ENCODE measurements around the gene PTGER2.

The PTGER2 gene

GRCh38 chr14:52313903-52314594 is at the start of gene PTGER2:
Gene PTGER2, plus strand, starts transcription at chr14:52314312. Its CDS starts 237 bp downstream, at chr14:52314549.
- DNase-seq (ENCODE audit: low read depth), result peak; percentile 98

GRCh38 chr14:52265253-52265652 is 48.9 kb upstream of the PTGER2 start:
- DNase-seq (ENCODE audit: low read depth), result no peak

GRCh38 chr14:52266179-52266578 is 47.9 kb upstream of the PTGER2 start:
- DNase-seq (ENCODE audit: low read depth), result peak; percentile 60

GRCh38 chr14:52266782-52267181 is 47.3 kb upstream of the PTGER2 start:
- no peak for DNase-seq (ENCODE audit: low read depth)

- DNase-seq (ENCODE audit: low read depth), result peak; percentile 33
Observed at GRCh38 chr14:52267501-52268278, 46.4 kb upstream of the PTGER2 start, which contains the start of gene PTGDR. Gene PTGDR, plus strand, starts transcription at chr14:52267698. Its CDS starts 117 bp downstream, at chr14:52267815.

- peak; percentile 31 for DNase-seq (ENCODE audit: low read depth)
Observed at GRCh38 chr14:52268279-52269061, 45.6 kb upstream of the PTGER2 start.

GRCh38 chr14:52269100-52269499 is 45.0 kb upstream of the PTGER2 start:
- DNase-seq (ENCODE audit: low read depth), result no peak

- no peak for DNase-seq (ENCODE audit: low read depth)
Observed at GRCh38 chr14:52269982-52270381, 44.1 kb upstream of the PTGER2 start.

GRCh38 chr14:52271538-52271937 is 42.6 kb upstream of the PTGER2 start:
- DNase-seq (ENCODE audit: low read depth), result no peak

- peak; percentile 50 for DNase-seq (ENCODE audit: low read depth)
Observed at GRCh38 chr14:52272375-52272774, 41.7 kb upstream of the PTGER2 start.

- no peak for DNase-seq (ENCODE audit: low read depth)
Observed at GRCh38 chr14:52275372-52275771, 38.7 kb upstream of the PTGER2 start.

GRCh38 chr14:52277552-52277951 is 36.6 kb upstream of the PTGER2 start:
- no peak for DNase-seq (ENCODE audit: low read depth)

GRCh38 chr14:52279408-52279807 is 34.7 kb upstream of the PTGER2 start:
- DNase-seq (ENCODE audit: low read depth), result peak; percentile 76

- DNase-seq (ENCODE audit: low read depth), result no peak
Observed at GRCh38 chr14:52283099-52283498, 31.0 kb upstream of the PTGER2 start.

- no peak for DNase-seq (ENCODE audit: low read depth)
Observed at GRCh38 chr14:52286661-52287649, 27.2 kb upstream of the PTGER2 start.

- DNase-seq (ENCODE audit: low read depth), result no peak
Observed at GRCh38 chr14:52296378-52296777, 17.7 kb upstream of the PTGER2 start.

- no peak for DNase-seq (ENCODE audit: low read depth)
Observed at GRCh38 chr14:52298795-52299194, 15.3 kb upstream of the PTGER2 start.

- DNase-seq (ENCODE audit: low read depth), result peak; percentile 66
Observed at GRCh38 chr14:52299692-52300278, 14.3 kb upstream of the PTGER2 start.

GRCh38 chr14:52303236-52303635 is 10.9 kb upstream of the PTGER2 start:
- DNase-seq (ENCODE audit: low read depth), result no peak

GRCh38 chr14:52304248-52304904 is 9.7 kb upstream of the PTGER2 start:
- no peak for DNase-seq (ENCODE audit: low read depth)
